Spleen (tissue), 11 donors: ENCODE results near the gene EXOC4. TPM values are rescaled to one million over a fixed set of nuclear protein-coding genes. Genes with fewer than 3 reads are reported as not detected.

Experiments
- DNase-seq: peaks from one replicate; pipeline ENCODE4 v3.0.0-alpha.2; 2020
- H3K27ac ChIP-seq, 8 donors: fragments of 200-600 bp; sonication (generic) in 7 of 8; 1 replicate in 4 of 8; 2 replicates in 4 of 8; pipeline versions ENCODE4 v1.5.0 to v1.8.0; 2016 to 2021; ENCODE audit warnings: inconsistent platforms in 4 of 8, mild to moderate bottlenecking in 4 of 8, moderate library complexity in 1 of 8
- H3K27me3 ChIP-seq, 7 donors: fragments of 200-600 bp; sonication (generic) in 6 of 7; replicated peaks in 1 of 7; 1 replicate in 4 of 7; 2 replicates in 3 of 7; pipeline versions ENCODE4 v1.5.0 to v1.8.0; 2016 to 2021; ENCODE audit warnings: inconsistent platforms in 3 of 7, mild to moderate bottlenecking in 1 of 7
- H3K36me3 ChIP-seq, 6 donors: fragments of 200-600 bp; sonication (generic) in 5 of 6; 1 replicate in 4 of 6; 2 replicates in 2 of 6; pipeline versions ENCODE4 v1.5.0 to v1.8.0; 2016 to 2021; ENCODE audit warnings: inconsistent platforms in 2 of 6
- H3K4me1 ChIP-seq, 6 donors: fragments of 200-600 bp; sonication (generic) in 5 of 6; 1 replicate in 3 of 6; 2 replicates in 3 of 6; pipeline versions ENCODE4 v1.5.0 to v1.8.0; 2016 to 2021; ENCODE audit warnings: inconsistent platforms in 3 of 6
- H3K4me3 ChIP-seq, 8 donors: fragments of 200-600 bp; sonication (generic) in 7 of 8; 1 replicate in 4 of 8; 2 replicates in 4 of 8; pipeline versions ENCODE4 v1.5.0 to v1.8.0; 2016 to 2021; ENCODE audit warnings: inconsistent platforms in 4 of 8, mild to moderate bottlenecking in 4 of 8, moderate library complexity in 2 of 8
- H3K9me3 ChIP-seq, 8 donors: fragments of 200-600 bp; sonication (generic) in 7 of 8; 1 replicate in 4 of 8; 2 replicates in 4 of 8; pipeline versions ENCODE4 v1.5.0 to v1.8.0; 2016 to 2021; ENCODE audit warnings: inconsistent platforms in 4 of 8
- POLR2A ChIP-seq, 3 donors: fragments of 450-650 bp; IDR thresholded peaks; one replicate each; pipeline ENCODE4 v1.5.1; 2017; ENCODE audit warnings: antibody characterized with exemption in 3 of 3, mild to moderate bottlenecking in 1 of 3
- POLR2AphosphoS5 ChIP-seq, 3 donors: sonication (generic); formaldehyde crosslinking; IDR thresholded peaks; one replicate each; pipeline ENCODE4 v1.5.1; 2017; ENCODE audit warnings: antibody characterized with exemption in 3 of 3
- WGBS, 5 donors: extraction: QIAGEN DNeasy Blood & Tissue Kit in 3 of 5; methylation state at CpG; one replicate each; pipeline versions ENCODE4 v1.1.5 to v1.1.7; 2013 to 2018; 5-methylcytosine and 5-hydroxymethylcytosine counted together
- intact Hi-C: fragments of 100-400 bp; cut with DNase I; formaldehyde crosslinking; loops from one replicate; pipeline ENCODE4 v1.15.0; 2023; ENCODE audit warnings: low total_unique reads
- polyA plus RNA-seq, 3 donors: library from polyadenylated mRNA; stranded (reverse); fragments of 200-250 nt; gene quantifications; one replicate each; pipeline ENCODE4 v1.2.1, GENCODE V29; 2013
- total RNA-seq, 7 donors: library from RNA; depleted of rRNA in 3 of 7; stranded (reverse); fragments of >200 nt in 3 of 7; fragmentation: NEBNext Ultra II Directional in 4 of 7; extraction: Animal tissue kit (Norgen Biotek cat#: 25700) in 4 of 7; gene quantifications; one replicate each; pipeline versions ENCODE4 v1.1.0 to v1.2.1, GENCODE V29; 2016 to 2021
- TF ChIP-seq, protein P1 (sequence below), 11 experiments: fragments of 200-600 bp in 7 of 11; fragments of 450-650 bp in 4 of 11; sonication (generic) in 4 of 11; IDR thresholded peaks in 8 of 11; conservative IDR thresholded peaks in 3 of 11; 1 replicate in 7 of 11; 2 replicates in 4 of 11; pipeline versions ENCODE4 v1.4.0 to v1.8.0; 2016 to 2021; ENCODE audit warnings: antibody characterized with exemption in 11 of 11, inconsistent platforms in 4 of 11, mild to moderate bottlenecking in 1 of 11
- donor health status: healthy with polysubstance abuse.
- donor health status: DM: no; HTN: no; CAD: no; lungs with moderate emphysema.
- donor health status: DM: no; HTN: no; CAD: no.
- donor health status: Bipolar disorder and iron deficiency.
- donor health status: healthy.
- donor health status: DM: no; HTN: no; CAD: no.
- donor health status: DM: yes; HTN: yes; CAD: no.

The EXOC4 gene
- total and polyA plus RNA-seq, 10 donors = 14.1 to 138 (median 102) TPM

DNA sequence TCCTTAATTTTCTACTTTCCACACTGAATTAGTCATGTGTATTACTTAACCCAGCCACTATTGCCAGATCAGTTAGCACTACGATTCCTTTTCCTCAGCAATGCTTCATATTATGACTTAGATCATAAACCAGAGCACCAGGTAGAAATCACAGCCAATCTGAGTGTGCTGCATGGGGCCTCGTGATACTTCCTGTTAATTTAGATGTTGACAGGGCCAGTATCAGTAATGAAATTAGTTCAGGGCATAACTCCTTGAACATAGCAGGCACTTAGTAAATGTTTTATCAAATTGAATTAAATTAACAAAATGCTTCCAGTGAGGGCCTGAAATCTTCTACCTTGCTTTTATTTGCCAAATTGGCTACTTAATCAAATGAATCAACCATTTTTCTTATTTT lies 705.0 kb downstream of the EXOC4 start:
- Histone ChIP-seq H3K9me3 (peaks cover 0 to 10% (median 4%) of the 10 kb centered on the region in 8 donors), H3K27me3 (no peaks in the 10 kb centered on the region), H3K4me1 (peaks cover 0 to 5% (median 0%) of the 10 kb centered on the region in 6 donors), H3K36me3 (peaks cover 0 to 13% (median 2%) of the 10 kb centered on the region in 6 donors), H3K27ac (no peak overlapping the region), H3K4me3 (no peak overlapping the region)
- intact Hi-C loops = no loop called here
- 60 to 80% (median 65%) methylated on average over 2 of the region's 2 CpGs for WGBS, 5 donors
- TF ChIP-seq POLR2AphosphoS5 (IDR thresholded peaks at IDR 0.05) (no peak), POLR2A (IDR thresholded peaks at IDR 0.05) (no peak)
- TF ChIP-seq, protein P1, sequence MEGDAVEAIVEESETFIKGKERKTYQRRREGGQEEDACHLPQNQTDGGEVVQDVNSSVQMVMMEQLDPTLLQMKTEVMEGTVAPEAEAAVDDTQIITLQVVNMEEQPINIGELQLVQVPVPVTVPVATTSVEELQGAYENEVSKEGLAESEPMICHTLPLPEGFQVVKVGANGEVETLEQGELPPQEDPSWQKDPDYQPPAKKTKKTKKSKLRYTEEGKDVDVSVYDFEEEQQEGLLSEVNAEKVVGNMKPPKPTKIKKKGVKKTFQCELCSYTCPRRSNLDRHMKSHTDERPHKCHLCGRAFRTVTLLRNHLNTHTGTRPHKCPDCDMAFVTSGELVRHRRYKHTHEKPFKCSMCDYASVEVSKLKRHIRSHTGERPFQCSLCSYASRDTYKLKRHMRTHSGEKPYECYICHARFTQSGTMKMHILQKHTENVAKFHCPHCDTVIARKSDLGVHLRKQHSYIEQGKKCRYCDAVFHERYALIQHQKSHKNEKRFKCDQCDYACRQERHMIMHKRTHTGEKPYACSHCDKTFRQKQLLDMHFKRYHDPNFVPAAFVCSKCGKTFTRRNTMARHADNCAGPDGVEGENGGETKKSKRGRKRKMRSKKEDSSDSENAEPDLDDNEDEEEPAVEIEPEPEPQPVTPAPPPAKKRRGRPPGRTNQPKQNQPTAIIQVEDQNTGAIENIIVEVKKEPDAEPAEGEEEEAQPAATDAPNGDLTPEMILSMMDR (IDR thresholded peaks at IDR 0.05 in 8 of 11, conservative IDR thresholded peaks at IDR 0.05 in 3 of 11) = no peak
- no peak for DNase-seq

DNA sequence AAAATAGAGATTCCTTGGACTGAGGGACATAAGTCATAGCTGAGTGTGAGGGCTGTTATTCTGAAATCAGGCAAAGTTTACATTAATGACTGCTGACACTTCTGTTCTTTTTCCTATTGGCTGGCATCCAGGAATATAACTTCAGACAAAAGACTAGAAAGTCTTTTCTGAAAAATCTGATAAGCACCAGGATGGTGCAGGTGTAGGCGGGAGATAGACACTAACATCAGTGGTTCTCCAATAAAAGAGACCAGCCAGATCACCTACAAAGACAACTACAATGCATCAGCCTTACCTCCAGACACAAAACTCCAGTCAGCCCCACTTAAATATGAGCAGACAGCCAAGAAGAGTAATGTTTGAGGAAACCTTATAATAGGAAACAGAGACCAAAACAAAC lies 705.9 kb downstream of the EXOC4 start:
- TF ChIP-seq, protein P1 (IDR thresholded peaks at IDR 0.05 in 8 of 11, conservative IDR thresholded peaks at IDR 0.05 in 3 of 11) = no peak
- no peak for TF ChIP-seq POLR2AphosphoS5 (IDR thresholded peaks at IDR 0.05)
- no peak for TF ChIP-seq POLR2A (IDR thresholded peaks at IDR 0.05)
- H3K9me3 ChIP-seq = peaks cover 0 to 10% (median 4%) of the 10 kb centered on the region in 8 donors
- no peak overlapping the region for H3K27ac ChIP-seq
- 81 to 96% (median 90%) methylated on average over 1 of the region's 1 CpG for WGBS, 5 donors
- peaks cover 0 to 13% (median 2%) of the 10 kb centered on the region in 6 donors for H3K36me3 ChIP-seq
- intact Hi-C loops = no loop called here
- DNase-seq = no peak
- no peaks in the 10 kb centered on the region for H3K27me3 ChIP-seq
- peaks cover 0 to 5% (median 0%) of the 10 kb centered on the region in 6 donors for H3K4me1 ChIP-seq
- H3K4me3 ChIP-seq = no peak overlapping the region

DNA sequence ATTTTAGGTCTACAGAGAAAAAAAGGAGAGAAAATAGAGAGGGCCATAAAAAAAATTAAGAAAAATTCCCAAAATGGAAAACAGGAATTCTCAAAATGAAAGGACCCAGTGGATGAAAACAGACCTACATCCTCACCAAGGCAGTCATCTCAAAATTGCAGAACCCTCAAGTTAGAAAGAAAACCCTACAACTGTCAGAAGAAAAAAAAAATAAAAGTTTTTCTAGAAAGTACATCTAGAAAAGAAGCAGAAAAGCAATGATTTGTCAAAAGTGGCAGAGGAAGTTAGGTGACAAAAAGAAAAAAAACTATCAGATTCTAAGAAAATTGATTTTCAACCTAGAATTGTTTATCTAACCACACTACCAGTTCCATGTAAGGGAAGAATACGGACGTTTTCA lies 706.6 kb downstream of the EXOC4 start:
- H3K9me3 ChIP-seq = peaks cover 0 to 16% (median 8%) of the 10 kb centered on the region in 8 donors
- DNase-seq = no peak
- TF ChIP-seq POLR2AphosphoS5 (IDR thresholded peaks at IDR 0.05) (no peak), POLR2A (IDR thresholded peaks at IDR 0.05) (no peak)
- TF ChIP-seq, protein P1 (IDR thresholded peaks at IDR 0.05 in 8 of 11, conservative IDR thresholded peaks at IDR 0.05 in 3 of 11) = no peak
- H3K27me3 ChIP-seq = no peaks in the 10 kb centered on the region
- 90 to 98% (median 95%) methylated on average over 2 of the region's 2 CpGs for WGBS, 5 donors
- peaks cover 0 to 11% (median 2%) of the 10 kb centered on the region in 6 donors for H3K36me3 ChIP-seq
- intact Hi-C loops = no loop called here
- H3K4me3 ChIP-seq = no peak overlapping the region
- no peak overlapping the region for H3K27ac ChIP-seq
- H3K4me1 ChIP-seq = peaks cover 0 to 5% (median 0%) of the 10 kb centered on the region in 6 donors

DNA sequence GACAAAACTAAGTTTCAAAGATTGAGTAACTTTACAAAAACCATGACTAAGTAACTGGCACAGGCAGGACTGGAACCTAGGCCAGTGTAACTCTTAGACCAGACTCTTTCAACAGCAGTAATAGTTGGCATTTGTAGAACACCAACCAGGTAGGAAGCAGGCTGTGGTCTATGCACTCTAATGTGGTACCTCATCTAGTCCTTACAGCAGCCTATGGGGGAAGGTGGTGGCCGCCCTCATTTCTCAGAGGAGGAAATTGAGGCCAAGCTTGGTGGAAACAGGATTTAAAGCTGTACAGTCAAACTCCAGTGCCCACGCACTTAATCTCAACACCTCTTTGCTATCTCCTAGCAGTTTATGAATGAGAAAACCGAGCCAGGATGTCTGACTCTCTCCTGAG lies 708.8 kb downstream of the EXOC4 start:
- Histone ChIP-seq H3K9me3 (peaks cover 0 to 29% (median 26%) of the 10 kb centered on the region in 8 donors), H3K27me3 (no peaks in the 10 kb centered on the region), H3K27ac (no peak overlapping the region), H3K4me3 (no peak overlapping the region), H3K4me1 (peaks cover 0 to 5% (median 0%) of the 10 kb centered on the region in 6 donors), H3K36me3 (no peaks in the 10 kb centered on the region)
- intact Hi-C loops = no loop called here
- DNase-seq = no peak
- 73 to 83% (median 80%) methylated on average over 3 of the region's 3 CpGs for WGBS, 5 donors
- TF ChIP-seq POLR2AphosphoS5 (IDR thresholded peaks at IDR 0.05) = no peak
- TF ChIP-seq, protein P1 (IDR thresholded peaks at IDR 0.05 in 8 of 11, conservative IDR thresholded peaks at IDR 0.05 in 3 of 11) = no peak
